GM19043 (cell line): ENCODE measurements around the gene AMIGO3.
A peak's percentile ranks its signal among the peaks of the same experiment; 100 is the strongest.
"Not testable (repeated sequence)": the region's sequence is repeated elsewhere in the genome, so short reads cannot be mapped to it uniquely, and the experiment has no call there.

Source experiments
- ATAC-seq: cut with Tn5 transposase; IDR thresholded peaks from one replicate; pipeline ENCODE4 v1.9.1; 2021; ENCODE audit warnings: low read depth; ENCODE audit not compliant: unreplicated experiment

The AMIGO3 gene

GRCh38 chr3:49689908-49690624 is 29.4 kb downstream of the AMIGO3 start:
- not testable (repeated sequence) for ATAC-seq

GRCh38 chr3:49689046-49689907 is 30.2 kb downstream of the AMIGO3 start, which contains the start of the genes MST1 and RNF123:
Gene MST1 (minus strand): TSS chr3:49689474. CDS start chr3:49688691, 783 bp downstream.
Gene RNF123 (plus strand): TSS chr3:49689557. CDS start chr3:49691166, 1,609 bp downstream.
- ATAC-seq: no peak

DNA sequence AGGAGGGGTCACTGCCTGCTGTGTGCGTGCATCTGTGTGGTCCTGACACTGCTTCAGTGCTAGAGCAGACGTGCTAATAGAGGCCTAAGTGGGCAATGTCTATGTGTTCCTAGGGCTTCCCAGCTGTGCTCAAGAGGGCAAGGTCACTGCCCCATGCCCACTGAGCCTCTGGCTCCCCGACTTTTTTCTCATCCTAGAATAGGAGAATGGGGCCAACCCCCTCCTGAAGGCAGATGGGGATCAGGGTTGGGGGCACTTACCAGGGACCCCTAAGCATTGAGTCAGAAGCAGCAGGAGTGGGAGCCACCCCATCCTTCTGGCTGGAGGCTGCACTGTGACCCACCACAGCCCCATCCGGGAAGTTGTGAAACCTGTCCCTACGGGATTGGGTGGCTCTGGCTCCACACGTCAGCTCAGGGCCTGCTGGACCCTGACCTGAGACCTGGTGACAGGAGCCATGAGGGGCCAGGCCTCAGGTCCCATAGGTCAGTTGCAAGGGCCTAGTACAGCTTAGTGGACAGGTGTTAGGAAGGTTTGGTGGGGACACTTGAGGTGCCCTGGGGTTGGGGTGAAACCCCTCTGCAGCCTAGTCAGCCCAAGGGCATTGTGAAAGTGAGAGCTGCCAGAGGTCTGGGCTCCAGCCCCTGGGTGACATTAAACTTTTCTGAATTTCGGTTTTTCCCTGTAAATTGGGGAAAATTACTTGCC is 31.0 kb downstream of the AMIGO3 start:
- ATAC-seq: not testable (repeated sequence)

DNA sequence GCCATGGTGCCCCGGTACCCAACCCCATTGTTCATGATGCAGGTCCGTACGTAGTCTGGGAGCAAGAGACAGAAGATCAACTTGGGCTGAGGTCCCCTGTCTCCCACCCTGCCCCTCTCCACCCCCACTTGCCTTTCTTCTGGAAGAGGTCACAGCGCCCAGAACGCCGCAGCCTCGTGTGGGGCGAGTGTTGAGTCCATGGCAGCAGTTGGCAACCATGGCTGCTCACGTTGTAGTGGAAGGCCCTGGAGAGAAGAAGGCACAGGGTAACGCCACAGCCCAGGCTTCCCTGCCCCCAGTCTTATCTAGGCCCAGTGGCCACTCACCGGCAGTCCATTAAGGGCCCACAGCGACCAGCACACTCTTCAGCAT is 32.1 kb downstream of the AMIGO3 start:
- not testable (repeated sequence) for ATAC-seq

- ATAC-seq: not testable (repeated sequence)
Observed at GRCh38 chr3:49686769-49687423, 32.6 kb downstream of the AMIGO3 start.

DNA sequence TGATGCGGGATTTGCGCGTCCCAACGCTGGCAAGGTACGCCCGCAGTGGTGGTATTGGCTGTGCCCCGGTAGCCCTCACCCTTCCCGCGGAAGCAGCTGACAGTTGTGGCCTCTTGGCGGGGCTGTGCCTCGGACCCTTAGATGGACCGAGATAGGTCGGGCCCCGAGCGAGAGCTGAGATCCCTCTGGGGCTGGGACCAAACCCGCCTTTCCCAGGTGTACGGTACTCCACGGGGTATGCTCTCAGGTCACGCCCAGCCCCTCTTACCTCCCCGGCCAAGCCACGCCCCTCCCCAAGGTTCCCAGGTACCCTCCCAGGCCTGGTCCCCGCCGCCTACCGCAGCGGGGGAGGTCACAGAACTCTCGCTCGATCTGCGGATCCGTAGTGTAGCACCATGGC is 33.1 kb downstream of the AMIGO3 start:
- ATAC-seq: not testable (repeated sequence)

DNA sequence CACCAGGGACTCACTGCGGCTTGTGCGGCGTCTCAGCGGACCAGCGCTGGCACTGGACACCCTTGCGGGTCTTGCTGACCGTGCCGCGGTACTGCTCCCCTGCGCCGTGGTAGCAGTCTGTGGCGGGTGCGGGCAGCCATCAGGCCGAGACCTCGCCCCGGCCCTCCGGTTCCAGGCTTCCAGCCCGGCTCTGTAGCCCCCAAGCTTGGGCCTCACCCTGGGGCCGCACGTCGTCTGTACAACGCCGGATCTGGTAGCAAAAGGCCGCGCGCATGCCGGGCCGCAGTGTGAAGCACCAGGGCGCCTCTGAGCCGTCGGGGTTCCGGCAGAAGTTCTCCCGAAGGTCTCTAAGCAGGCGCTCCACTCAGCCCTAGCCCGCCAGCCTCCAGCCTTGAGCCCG is 33.6 kb downstream of the AMIGO3 start:
- not testable (repeated sequence) for ATAC-seq

- not testable (repeated sequence) for ATAC-seq
Observed at GRCh38 chr3:49685103-49685502, 34.4 kb downstream of the AMIGO3 start.

GRCh38 chr3:49684453-49684852 is 35.0 kb downstream of the AMIGO3 start:
- ATAC-seq: not testable (repeated sequence)

DNA sequence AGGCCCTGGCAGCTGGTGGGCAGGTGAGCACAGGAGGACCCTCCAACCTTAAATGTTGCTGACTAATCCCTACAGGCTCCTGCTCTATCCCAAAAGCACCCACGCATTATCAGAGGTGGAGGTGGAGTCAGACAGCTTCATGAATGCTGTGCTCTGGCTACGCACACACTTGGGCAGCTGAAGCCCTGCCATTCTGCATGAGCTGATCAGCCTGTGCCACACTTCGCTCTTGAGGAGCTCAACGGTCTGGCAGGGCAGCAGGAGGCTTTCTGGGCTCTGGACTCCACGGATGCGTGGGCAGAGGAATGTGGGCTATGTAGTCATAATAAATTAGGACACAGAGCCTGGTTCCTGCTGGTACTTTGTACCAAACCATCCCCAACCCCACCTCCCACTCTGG is 36.3 kb downstream of the AMIGO3 start:
- no peak for ATAC-seq

DNA sequence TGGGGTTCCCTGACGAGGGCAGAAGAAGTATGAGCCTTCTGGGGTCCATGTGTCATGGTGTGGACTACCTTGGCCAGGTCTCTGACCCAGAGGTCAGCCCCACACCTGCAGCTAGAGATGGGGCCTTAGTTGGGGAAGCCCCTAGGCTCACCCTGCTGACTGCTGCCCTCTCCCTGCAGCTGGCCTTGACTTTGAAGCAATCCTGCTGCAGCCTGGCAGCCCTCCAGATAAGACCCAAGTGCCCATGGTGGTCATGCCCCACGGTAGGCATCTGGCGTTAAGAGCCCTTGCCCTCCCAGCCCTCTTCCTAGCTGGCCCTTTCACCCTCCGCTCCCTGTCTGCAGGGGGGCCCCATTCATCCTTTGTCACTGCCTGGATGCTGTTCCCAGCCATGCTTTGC is 37.9 kb downstream of the AMIGO3 start:
- ATAC-seq: no peak

- ATAC-seq: no peak
Observed at GRCh38 chr3:49681232-49681522, 38.3 kb downstream of the AMIGO3 start.

GRCh38 chr3:49680493-49681231 is 38.8 kb downstream of the AMIGO3 start:
- no peak for ATAC-seq

GRCh38 chr3:49675912-49676311 is 43.6 kb downstream of the AMIGO3 start:
- no peak for ATAC-seq

GRCh38 chr3:49674497-49674983 is 44.9 kb downstream of the AMIGO3 start:
- peak; percentile 16 for ATAC-seq

DNA sequence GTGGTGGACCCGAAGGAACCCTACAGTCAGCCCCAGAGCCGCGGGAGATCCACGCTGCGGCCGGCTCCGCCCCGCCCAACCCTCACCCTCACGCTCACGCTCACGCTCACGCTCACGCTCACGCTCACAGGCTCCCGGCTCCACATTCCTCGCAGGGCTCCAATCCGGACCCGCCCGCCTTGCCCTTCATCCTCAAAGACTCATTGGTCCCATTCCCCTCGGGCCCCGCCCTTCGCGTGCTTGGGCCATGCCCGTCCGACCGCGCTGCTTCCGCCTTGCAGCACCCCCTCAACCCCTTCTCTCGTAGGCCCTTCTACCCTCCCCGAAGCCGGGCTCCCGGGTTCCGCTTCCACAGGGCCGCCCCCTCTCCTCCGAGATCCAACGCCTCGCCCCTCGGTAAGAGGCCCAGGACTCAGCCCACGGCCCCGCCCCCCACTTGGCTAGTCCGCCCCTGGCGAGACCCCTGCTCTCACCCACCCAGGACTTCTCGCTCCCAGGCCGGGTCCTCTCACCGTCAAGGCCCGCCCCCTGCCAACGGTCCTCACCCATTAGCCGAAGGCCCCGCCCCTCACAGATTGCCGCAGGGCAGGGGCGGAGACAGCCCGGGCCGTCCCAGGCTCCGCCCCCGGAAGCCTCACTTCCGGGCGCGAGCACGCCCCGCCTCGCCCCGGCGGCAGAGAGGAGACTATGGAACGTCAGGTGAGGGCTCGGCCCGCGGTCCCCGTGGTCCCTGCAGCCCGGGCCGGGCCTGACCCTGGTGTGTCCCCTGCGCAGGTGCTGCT is 45.6 kb downstream of the AMIGO3 start, which contains the start of gene APEH:
TSS of gene APEH (plus strand) at position 637 of the 782 bp plus-strand sequence. CDS start at position 688, 51 bp downstream.
- ATAC-seq: peak; percentile 76

DNA sequence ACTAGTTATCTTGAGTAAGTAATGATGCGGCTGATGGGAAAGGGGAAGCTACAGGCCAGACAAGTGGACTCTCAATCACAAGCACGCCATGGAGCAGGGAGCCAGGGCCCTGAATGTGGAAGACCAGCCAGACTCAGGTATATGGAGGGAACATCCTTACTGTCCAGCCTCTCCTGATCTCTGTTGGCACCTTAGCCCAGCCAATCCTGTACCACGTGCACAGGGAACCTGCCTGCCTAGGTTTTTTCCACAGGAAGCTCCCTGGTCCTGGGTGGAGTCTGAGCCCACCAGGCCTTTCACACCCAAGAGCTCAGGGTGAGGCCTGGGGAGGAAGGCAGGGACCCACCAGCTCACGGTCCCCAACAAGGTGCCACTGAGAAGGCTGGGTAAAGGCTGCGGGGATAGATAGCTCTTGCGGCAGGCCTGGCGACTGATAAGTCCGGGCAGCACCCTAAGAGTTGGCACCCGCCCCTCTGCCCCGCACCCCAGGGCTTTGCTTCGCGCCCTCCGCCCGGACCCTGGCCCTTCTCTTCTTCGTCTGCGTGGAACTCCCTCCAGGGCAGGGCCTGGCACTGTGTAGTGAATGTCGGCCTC is 46.3 kb downstream of the AMIGO3 start:
- no peak for ATAC-seq
